Right ventricle myocardium superior (tissue), 1 donor: Measurements from ENCODE around the gene ABHD12. TPM values are rescaled to one million over a fixed set of nuclear protein-coding genes. Genes with fewer than 3 reads are reported as not detected.
A peak's percentile ranks its signal among the peaks of the same experiment; 100 is the strongest.

Experiments
- ATAC-seq: fragments of 200-7000 bp; cut with Tn5 transposase; one replicate; pipeline ENCODE4 v1.9.1; 2020; ENCODE audit warnings: mild to moderate bottlenecking; ENCODE audit not compliant: poor library complexity
- DNase-seq: peaks from one replicate; pipeline ENCODE4 v3.0.0-alpha.2; 2020
- intact Hi-C: fragments of 100-400 bp; cut with DNase I; formaldehyde crosslinking; loops from one replicate; pipeline ENCODE4 v1.11.2; 2022
- total RNA-seq: library from RNA; stranded (reverse); fragmentation: NEBNext Ultra II Directional; extraction: Animal tissue kit (Norgen Biotek cat#: 25700); gene quantifications from one replicate; pipeline ENCODE4 v1.2.1, GENCODE V29; 2021
- donor health status: DM: no; HTN: yes; CAD: no; lungs with severe emphysema.

ABHD12 gene
- total RNA-seq, 1 donor from 2014 or later, result 21.1 TPM

DNA sequence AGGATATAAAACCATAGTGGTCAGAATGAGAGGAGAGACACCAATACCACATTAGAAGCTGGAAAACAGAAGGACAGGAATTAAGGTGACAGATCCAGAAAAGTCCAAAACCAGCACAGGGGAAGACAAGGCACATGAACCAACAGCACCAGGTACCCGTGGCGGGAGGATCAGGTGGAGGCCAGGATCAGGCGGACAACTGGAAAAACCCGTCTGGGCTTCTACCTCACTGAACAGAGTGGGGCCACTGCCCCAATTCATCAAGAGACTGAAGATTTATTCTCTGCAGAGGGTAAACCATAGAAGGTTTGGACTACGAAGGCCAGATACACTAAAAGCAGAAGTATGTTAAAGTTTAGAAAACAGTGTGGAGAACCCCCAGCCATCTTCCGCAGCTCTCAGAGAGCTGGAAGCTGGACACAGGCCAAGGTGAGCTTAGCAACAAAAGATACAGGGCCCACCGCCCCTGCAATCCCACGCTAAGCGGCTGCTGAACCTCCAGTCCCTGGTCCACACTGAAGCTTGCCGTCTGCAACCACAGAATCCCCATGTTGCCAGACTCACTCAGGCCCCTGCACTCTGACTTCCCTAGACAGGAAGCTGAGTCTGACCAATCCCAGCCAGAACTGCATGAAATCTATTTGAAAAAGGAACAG, 29.9 kb downstream of the ABHD12 start:
- no peak for DNase-seq
- intact Hi-C loops, result no loop called here
- ATAC-seq, result peak; percentile 31

DNA sequence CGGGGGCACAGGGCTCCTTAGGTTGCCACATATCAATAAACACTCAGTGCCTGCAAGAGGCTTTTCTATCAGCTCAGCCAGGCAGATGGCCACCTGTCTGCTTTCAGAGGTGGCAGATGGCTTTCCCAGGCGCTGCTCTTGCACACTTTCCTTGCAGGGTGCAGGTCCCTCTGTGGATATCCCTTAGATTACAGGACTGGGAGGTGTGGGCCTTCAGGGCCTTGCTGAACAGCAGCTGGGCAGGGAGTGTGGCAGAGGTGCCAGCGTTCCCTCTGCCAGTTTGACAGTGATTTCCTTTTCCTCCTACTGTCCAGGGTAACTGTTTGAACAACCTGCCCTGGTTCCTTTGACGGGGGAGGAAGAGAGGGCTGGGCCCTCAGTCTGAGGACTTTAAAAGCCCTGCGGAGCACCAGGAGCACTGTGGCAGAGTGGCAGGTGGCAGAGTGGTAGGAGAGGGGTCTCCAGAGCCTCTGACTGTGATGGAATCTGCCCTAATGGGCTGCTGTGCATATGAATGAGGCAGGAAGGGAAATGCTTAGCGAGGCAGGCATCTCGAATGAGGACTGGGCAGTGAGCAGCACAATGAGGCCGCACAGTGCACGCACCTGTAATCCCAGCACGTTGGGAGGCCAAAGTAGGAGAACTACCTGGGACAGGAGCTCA, 34.2 kb downstream of the ABHD12 start:
- intact Hi-C loops, result no loop called here
- ATAC-seq (peak; percentile 57), DNase-seq (no peak)

DNA sequence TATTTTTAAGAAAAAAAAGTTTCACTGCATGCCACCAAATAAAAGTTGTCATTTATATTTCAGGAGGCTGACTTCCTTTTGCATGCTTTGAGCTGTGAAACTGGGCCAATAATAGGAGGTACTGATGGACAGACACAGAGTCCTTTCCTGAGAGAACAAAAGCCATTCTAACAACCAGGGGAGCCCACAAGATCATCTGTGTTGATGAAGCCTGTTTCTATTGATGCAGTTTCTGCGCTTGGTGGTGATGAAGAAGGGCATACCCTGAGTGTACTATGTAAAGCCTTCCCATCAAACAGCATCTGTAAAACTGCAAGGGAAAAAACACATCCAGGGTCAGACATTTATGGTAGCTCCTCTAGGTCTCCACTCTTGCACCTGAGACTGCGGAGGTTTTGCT, 34.8 kb downstream of the ABHD12 start:
- no peak for ATAC-seq

DNA sequence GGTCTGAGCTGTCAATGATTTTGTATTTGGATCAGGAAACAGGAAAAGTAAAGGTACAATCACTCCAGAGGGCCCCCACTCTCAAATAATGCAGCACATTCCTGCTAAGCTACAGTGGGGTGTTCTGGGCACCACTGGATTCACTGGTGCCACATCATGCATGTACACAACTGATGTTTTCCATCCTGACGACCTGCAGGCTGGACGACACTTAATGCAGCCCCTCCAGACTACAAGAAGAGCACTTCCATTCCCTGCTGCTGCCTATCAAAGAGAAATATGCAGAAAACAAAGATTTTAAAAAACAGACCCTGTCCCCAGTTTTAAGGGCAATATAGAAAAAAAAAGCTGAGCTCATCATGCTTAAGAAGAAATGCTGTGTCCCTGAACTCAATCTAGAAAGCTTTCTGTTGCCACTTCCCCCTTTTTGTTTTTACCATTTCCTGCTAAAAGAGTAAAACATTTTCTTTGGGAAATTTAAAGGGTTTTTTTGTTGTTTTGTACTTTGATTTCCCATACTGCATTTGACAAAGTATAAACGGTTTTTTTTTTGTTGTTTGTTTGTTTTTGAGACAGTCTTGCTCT, 35.5 kb downstream of the ABHD12 start:
- ATAC-seq (no peak), DNase-seq (no peak)
- intact Hi-C loops, result no loop called here

More for the DNA sequence above, 34.8 kb downstream of the ABHD12 start:
- no peak for DNase-seq
- intact Hi-C loops, result no loop called here

DNA sequence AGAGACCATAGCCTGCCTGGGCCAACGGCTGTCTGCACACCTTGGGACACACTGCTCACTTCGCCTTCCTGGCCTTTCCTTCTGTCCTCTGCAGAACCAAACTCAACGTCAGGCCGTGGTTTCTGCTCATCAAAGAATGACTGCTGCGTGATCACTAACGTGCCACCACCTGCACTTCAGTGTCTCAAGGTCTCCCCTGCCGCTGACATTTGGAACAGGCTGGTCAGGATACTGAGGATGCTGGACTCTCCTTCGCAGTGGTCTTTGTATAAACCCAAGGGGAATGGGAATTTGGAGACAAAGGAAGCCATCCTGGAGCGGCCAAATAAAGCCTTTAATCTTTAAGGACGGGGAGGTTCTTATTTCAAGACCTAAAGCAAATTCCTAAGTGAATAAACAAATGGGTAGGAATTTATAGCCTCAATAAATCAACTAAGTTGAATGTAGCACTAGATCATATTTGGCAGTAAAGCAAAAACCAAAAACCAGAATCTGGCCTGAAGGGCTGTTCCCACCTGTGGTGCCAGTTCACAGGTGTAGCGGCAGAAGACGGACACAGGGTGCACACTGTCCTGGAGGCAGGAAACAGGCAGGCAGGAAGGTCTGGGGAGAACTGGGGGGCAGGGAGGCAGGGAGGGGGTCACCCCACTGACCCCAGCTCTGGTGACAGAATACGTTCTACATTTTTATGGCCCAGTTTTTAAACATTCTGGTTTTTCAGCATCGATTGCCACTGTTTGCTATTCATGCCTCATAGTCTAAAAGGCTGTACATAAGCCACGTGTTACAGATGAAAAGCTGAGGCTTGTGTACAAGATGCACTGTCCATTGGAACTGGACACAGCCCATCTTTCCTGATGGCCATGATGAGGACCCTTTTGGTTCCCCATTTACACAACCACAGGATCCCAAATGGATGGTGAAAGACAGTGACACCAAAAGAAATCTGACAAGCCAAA, 36.6 kb downstream of the ABHD12 start:
- ATAC-seq, result no peak
- no peak for DNase-seq
- intact Hi-C loops, result no loop called here

DNA sequence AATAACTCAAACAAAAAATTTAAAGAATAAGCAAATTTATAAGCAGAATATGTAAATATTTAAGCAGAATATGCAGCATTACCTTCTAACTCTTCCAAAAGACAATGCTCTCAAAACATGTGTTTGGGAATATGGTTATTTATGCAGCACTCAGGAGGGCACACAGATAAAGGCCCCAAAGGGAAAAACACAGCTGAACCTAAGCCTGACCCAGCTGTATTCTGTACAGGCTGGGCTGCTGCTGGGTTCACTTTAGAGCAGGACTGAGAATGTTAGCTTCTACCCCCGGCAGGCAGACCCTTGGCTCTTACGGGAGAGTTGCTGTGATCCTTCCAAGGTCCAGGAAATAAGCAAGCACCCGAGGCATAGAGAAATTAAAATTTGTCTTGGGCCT, 37.3 kb downstream of the ABHD12 start:
- no peak for DNase-seq
- intact Hi-C loops, result no loop called here
- ATAC-seq, result peak; percentile 41

DNA sequence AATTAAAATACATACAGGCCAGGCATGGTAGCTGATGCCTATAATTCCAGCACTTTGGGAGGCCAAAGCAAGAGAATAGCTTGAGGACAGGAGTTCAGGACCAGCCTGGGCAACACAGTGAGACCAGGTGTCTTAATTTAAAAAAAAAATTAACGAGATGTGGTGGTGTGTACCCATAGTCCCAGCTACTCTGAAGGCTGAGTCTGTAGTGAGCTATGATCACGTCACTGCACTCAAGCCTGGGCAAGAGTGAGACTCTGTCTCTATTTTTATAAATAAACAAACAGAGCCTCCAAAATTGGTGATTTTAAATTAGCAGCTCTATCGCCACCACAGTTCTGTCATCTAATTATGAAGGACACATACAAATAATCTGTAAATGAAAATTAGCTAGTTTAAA, 37.9 kb downstream of the ABHD12 start:
- DNase-seq (no peak), ATAC-seq (peak; percentile 45)
- intact Hi-C loops, result no loop called here

DNA sequence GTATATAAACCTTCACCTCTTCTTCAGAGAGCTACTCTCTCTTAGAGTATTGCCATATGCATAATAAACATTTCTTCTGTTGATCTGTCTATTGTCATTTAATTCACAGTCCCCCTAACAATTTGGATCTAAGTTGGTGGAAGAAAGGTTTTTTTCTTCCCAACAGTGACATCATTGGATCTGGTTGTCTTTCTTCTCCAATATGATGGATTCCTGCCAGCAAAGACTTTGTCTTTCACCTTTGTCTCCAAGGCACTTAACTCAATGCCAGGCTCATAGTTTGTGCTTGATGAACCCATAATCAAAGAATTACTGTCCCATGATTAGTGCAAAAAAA, 39.6 kb downstream of the ABHD12 start:
- DNase-seq, result no peak
- no peak for ATAC-seq

DNA sequence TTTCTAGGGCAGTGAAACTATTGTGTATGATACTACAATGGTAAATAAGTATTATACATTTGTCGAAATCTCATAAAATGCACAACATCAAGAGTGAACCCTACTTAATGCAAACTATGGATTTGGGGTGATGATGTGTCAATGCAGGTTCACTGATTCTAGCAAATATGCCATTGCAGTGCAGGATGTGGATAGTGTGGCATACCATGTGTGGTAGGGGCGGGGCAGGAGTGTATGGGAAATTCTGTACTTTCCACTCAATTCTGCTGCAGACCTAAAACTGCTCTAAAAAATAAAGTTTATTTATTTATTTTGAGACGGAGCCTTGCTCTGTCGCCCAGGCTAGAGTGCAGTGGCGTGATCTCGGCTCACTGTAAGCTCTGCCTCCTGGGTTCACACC, 44.3 kb downstream of the ABHD12 start:
- no peak for DNase-seq
- intact Hi-C loops, result no loop called here
- no peak for ATAC-seq

More for the DNA sequence above, 39.6 kb downstream of the ABHD12 start:
- intact Hi-C loops, result no loop called here

DNA sequence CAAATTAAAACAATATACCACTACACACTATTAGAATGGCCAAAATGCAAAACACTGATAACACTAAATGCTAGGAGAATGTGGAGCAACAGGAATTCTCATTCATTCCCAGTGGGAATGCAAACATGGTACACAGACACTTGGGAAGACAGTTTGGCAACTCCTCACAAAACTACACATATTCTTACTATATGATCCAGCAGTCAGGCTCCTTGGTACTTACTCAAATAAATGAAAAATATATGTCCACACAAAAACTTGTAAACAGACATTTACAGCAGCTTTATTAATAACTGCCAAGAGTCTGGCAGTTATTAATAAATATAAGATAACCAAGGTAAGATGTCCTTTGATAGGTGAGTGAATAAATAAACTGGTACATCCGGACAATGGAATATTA, 44.9 kb downstream of the ABHD12 start:
- intact Hi-C loops, result no loop called here
- ATAC-seq (no peak), DNase-seq (no peak)

DNA sequence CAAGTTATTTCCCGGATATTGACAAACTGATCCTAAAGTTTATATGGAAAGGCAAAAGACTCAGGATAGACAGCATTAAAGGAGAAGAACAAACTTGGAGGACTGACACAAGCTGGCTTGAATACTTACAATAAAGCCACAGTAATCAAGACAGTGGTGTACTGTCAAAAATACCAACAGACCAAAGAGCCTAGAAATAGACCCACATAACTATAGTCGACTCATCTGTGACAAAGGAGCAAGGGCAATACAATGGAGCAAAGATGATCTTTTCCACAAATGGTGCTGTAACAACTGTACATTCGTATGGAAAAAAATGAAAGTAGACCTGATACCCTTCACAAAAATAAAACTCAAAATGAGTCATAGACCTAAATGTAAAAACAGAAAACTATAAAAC, 46.0 kb downstream of the ABHD12 start:
- DNase-seq, result no peak
- no peak for ATAC-seq
- intact Hi-C loops, result no loop called here

DNA sequence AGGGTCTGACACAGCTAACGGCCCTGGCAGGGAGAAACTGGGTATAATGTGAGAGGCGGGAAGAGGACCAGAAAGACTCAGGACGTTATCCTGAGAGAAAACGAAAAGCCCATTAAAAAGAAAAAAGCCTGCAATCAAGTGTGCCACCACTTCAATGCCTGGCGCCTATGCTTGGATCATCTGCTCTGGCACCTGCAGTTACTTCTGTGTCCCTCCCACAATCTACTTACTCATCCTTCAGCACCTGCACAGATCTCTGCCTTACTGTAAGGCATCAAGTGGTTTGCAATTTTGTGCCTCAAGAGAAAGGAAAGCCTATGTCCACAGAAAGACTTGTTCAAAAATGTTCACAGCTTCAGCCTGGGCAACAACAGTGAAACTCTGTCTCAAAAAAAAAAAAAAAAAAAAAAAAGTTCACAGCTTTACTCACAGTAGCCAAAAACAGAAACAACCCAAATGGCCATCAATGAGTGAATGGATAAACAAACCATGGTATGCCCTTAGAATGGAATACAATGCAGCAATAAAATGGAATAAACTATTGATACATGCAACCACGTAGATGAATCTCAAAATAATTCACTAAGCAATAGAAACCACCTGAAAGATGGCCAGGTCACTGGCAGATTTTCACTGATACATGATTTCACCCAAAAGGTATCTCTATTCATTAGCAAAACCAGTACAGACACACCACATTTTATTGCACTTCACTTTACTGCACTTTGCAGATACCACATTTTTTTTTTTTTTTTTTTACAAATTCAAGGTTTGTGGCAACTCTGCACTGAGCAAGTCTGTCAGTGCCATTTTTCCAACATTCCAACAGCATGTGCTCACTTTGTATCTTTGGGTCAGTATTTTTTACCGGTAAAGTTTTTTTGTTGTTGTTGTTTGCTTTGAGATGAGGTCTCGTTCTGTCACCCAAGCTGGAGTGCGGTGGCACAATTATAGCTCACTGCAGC, 48.6 kb downstream of the ABHD12 start:
- no peak for ATAC-seq
- no peak for DNase-seq
- intact Hi-C loops, result no loop called here

DNA sequence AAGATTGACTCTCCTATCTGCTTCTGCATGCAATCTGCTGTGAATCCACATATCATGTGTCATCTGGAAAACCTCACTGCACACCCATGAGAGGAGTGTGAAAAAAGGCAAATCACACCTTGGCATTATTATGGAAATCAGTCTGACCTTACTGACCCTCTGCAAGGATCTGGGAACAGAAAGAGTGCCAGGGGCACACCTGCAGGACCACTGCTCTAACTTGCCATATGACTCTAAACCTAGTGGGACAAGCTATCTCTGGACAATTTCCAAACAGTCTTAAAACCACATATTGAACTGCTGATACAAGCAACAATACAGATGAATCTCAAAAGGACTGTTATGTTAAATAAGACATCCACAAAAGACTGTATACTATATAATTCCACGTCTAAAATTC, 50.3 kb downstream of the ABHD12 start:
- ATAC-seq (no peak), DNase-seq (no peak)
- intact Hi-C loops, result no loop called here

DNA sequence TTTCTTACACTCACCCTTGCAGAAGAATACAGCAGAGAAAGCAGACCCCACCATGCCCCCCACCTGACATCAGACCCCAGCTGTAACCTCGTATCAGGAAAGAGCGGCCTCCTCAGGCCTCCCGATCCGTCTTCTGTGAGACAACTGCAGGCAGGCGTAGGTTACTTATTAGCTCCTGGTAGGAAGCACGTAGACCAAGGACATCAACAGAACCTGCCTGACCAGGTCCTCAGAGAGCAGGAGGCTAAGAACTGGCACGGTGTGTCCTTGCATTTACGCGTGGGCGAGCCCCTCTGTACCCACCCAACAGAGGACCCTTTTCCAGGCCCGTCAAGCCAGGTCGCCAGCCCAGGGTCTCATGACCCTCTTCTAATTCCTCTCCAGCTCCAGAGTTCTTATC, 51.0 kb downstream of the ABHD12 start:
- DNase-seq, result no peak
- intact Hi-C loops, result no loop called here
- no peak for ATAC-seq

DNA sequence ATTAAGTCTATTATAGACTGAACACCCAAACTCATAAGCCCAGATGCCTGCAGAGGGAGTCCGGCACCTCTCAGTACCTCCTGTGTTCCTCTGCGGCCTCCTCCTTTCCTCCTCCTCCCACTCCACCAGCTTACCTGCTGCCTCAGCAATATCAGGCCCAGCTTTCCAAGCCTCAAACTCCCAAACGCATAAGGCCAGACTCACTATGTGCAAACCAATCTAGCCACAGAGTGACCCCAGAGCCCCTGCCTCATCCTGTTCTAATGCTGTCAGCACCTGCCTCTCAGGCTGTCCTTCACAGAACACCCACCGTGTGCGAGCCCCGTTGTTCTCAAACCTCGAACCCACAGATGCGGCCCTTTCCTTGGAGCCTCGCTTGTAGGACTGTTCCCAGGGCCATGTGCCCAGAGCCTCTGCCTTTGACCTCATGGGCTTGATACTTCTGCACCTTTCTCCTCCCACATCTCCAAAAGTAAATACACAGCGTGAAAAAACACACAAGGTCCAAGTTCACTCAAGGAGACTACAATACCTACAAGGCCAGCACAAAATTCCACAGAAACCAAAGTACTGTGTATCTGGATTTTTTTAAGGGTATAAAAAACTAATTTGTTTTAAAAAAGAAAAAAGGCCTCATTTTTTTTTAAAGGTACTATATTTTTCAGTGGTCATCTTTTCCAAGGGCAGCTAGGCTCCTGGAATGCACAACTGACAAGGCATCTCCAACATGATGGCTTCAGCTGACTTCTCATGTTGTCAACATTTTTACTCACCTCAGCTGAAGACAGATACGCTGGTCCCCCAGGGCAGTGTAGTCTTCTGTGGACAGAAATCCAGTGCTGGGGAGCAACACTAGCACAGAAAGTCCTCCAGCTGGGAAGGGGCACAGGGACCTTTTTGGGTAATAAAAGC, 52.3 kb downstream of the ABHD12 start:
- ATAC-seq (no peak), DNase-seq (no peak)
- intact Hi-C loops, result no loop called here

DNA sequence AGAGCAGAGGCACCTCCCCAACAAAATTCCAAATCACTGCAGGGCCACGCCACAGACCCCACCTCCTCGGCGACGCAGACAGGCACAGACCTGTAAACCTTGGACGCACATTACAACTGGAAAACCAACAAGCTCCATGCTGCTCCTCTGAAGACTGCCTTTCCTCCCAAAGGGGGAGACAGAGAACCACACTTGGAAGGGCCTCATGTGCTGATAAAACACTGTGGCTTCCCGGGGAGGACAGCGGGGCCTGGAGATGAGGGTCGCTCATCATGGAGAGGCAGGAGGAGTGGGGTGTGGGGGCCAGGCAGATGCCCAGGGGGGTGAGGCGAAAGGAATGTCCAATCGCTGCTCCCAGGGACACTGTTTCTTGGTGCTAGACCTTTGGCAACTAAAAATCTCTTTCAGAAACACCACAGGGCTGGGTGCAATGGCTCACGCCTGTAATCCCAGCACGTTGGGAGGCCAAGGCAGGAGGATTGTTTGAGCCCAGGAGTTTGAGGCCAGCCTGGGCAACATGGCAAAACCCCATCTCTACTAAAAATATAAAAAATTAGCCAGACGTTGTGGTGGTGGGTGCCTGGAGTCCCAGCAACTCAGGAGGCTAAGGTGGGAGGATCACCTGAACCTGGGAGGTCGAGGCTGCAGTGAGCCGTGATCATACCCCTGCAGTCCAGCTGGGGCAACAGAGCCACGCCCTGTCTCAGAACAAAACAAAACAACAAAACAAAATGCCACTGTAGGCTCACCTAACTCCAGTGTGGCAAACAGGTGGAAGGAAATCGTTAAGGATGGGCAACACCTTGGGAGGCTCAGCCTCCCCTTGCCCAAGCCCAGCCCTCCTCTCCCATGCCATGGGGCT, 53.8 kb downstream of the ABHD12 start:
- intact Hi-C loops, result no loop called here
- ATAC-seq, result peak; percentile 74
- no peak for DNase-seq
